Adrenal gland (tissue), 12 donors: ENCODE data around the gene PTCRA. TPM values are rescaled to one million over a fixed set of nuclear protein-coding genes. Genes with fewer than 3 reads are reported as not detected.

Experiments
- DNase-seq, 7 donors: peaks; one replicate each; pipeline ENCODE4 v3.0.0-alpha.2; 2019 to 2020
- H3K27ac ChIP-seq, 5 donors: fragments of 200-600 bp; sonication (generic) in 4 of 5; 1 replicate in 3 of 5; 2 replicates in 2 of 5; pipeline versions ENCODE4 v1.5.1 to v1.8.0; 2016 to 2020; ENCODE audit warnings: mild to moderate bottlenecking in 1 of 5
- H3K27me3 ChIP-seq: fragments of 200-600 bp; 2 replicates; pipeline ENCODE4 v1.8.0; 2021
- H3K36me3 ChIP-seq, 2 donors: fragments of 200-600 bp; replicated peaks in 1 of 2; 1 replicate in 1 of 2; 2 replicates in 1 of 2; pipeline versions ENCODE4 v1.5.1 to v1.8.0; 2018 to 2022
- H3K4me1 ChIP-seq, 2 donors: fragments of 200-600 bp; replicated peaks in 1 of 2; 1 replicate in 1 of 2; 2 replicates in 1 of 2; pipeline versions ENCODE4 v1.5.1 to v1.8.0; 2018 to 2021
- H3K4me3 ChIP-seq, 4 donors: fragments of 200-600 bp; sonication (generic) in 3 of 4; one replicate each; pipeline ENCODE4 v1.5.1; 2016 to 2018
- H3K9me3 ChIP-seq, 3 donors: fragments of 200-600 bp; sonication (generic) in 1 of 3; replicated peaks in 1 of 3; 1 replicate in 2 of 3; 2 replicates in 1 of 3; pipeline versions ENCODE4 v1.5.1 to v1.8.0; 2016 to 2021
- CTCF ChIP-seq, 6 experiments: fragments of 450-650 bp in 4 of 6; fragments of 200-600 bp in 2 of 6; sonication (generic) in 1 of 6; IDR thresholded peaks; 1 replicate in 5 of 6; 2 replicates in 1 of 6; pipeline versions ENCODE4 v1.5.1 to v1.8.0; 2016 to 2021; ENCODE audit warnings: antibody characterized with exemption in 6 of 6, mild to moderate bottlenecking in 2 of 6, moderate library complexity in 1 of 6
- POLR2A ChIP-seq, 2 donors: fragments of 450-650 bp; IDR thresholded peaks; one replicate each; pipeline ENCODE4 v1.6.1; 2017; ENCODE audit warnings: antibody characterized with exemption in 2 of 2, mild to moderate bottlenecking in 2 of 2, moderate library complexity in 1 of 2
- WGBS, 4 donors: extraction: QIAGEN DNeasy Blood & Tissue Kit in 2 of 4; methylation state at CpG; one replicate each; pipeline versions ENCODE4 v1.1.5 to v1.1.7; 2013 to 2017; 5-methylcytosine and 5-hydroxymethylcytosine counted together
- intact Hi-C, 2 donors: fragments of 100-400 bp; cut with DNase I; formaldehyde crosslinking; loops; one replicate each; pipeline versions ENCODE4 v1.14.1 to v1.15.0; 2022 to 2023
- polyA plus RNA-seq, 3 donors: library from polyadenylated mRNA; stranded (reverse); fragments of 200-250 nt in 2 of 3; fragments of 350-450 nt in 1 of 3; fragmentation: Illumina TruSeq in 1 of 3; extraction: RNeasy Lipid Tissue Mini Kit (QIAGEN cat#74804) in 1 of 3; gene quantifications; one replicate each; pipeline ENCODE4 v1.2.3, GENCODE V29; 2013 to 2014
- total RNA-seq, 9 donors: library from RNA; depleted of rRNA in 4 of 9; stranded (reverse); fragments of >200 nt in 4 of 9; fragments of 120-200 nt in 1 of 9; fragmentation: NEBNext Ultra II Directional in 1 of 9; extraction: Animal tissue kit (Norgen Biotek cat#: 25700) in 1 of 9; gene quantifications; one replicate each; pipeline versions ENCODE4 v1.1.0 to v1.2.4, GENCODE V29; 2013 to 2023
- donor health status: healthy with polysubstance abuse.
- donor health status: Bipolar disorder and iron deficiency.
- donor health status: DM: yes; HTN: yes; CAD: no.
- donor health status: DM: no; HTN: no; CAD: no.
- donor health status: DM: no; HTN: no; CAD: no.
- donor health status: DM: yes; HTN: yes; CAD: no.

The PTCRA gene
- total and polyA plus RNA-seq, 12 donors = 0.22 to 0.34 TPM; not detected in 10

- H3K27me3 ChIP-seq = no peaks in the 10 kb centered on the region
- WGBS, 4 donors = 46 to 100% (median 54%) methylated on average over 1 to 23 of the region's 23 CpGs
- no peaks in the 10 kb centered on the region for H3K9me3 ChIP-seq
- no peak for DNase-seq
- no peak for TF ChIP-seq POLR2A (IDR thresholded peaks at IDR 0.05)
- no peak for TF ChIP-seq CTCF (IDR thresholded peaks at IDR 0.05)
- peaks cover 8 to 16% of the 10 kb centered on the region in 2 donors for H3K4me1 ChIP-seq
- no peak overlapping the region for H3K27ac ChIP-seq
- no peak overlapping the region for H3K4me3 ChIP-seq
- intact Hi-C loops = no loop called here
- H3K36me3 ChIP-seq = no peaks in the 10 kb centered on the region
These were observed 9.5 kb downstream of the PTCRA start for GRCh38 chr6:42925248-42925857.

GRCh38 chr6:42928986-42929820, 13.3 kb downstream of the PTCRA start, which contains the start of gene CNPY3:
TSS of gene CNPY3 (plus strand) at chr6:42929480. CDS start at chr6:42929571, 91 bp downstream.
- peak in 2 of 6 experiments; percentile 12 to 16 for TF ChIP-seq CTCF (IDR thresholded peaks at IDR 0.05)
- TF ChIP-seq POLR2A (IDR thresholded peaks at IDR 0.05) = peak; percentile 56 to 66
- DNase-seq = peak; percentile 90 to 97 (median 95)
- Histone ChIP-seq H3K36me3 (peaks cover 0 to under 1% of the 10 kb centered on the region in 2 donors), H3K27ac (peak within 1 kb of the TSS; percentile 75 to 96 (median 89)), H3K4me1 (peaks cover 13 to 44% of the 10 kb centered on the region in 2 donors), H3K4me3 (peak within 1 kb of the TSS; percentile 20 to 79 (median 74)), H3K9me3 (no peaks in the 10 kb centered on the region), H3K27me3 (no peaks in the 10 kb centered on the region)
- intact Hi-C loops = no loop called here
- WGBS, 4 donors = 0% methylated on average over 11 to 63 of the region's 63 CpGs

- DNase-seq = peak in 5 of 7 donors; percentile 25 to 42 (median 33)
- Histone ChIP-seq H3K4me1 (peaks cover 13 to 44% of the 10 kb centered on the region in 2 donors), H3K27ac (peak overlapping the region; percentile 75 to 96 (median 89)), H3K27me3 (no peaks in the 10 kb centered on the region), H3K36me3 (peaks cover 0 to 8% of the 10 kb centered on the region in 2 donors), H3K4me3 (peak overlapping the region; percentile 20 to 79 (median 74)), H3K9me3 (no peaks in the 10 kb centered on the region)
- TF ChIP-seq CTCF (IDR thresholded peaks at IDR 0.05) (no peak), POLR2A (IDR thresholded peaks at IDR 0.05) (no peak)
- intact Hi-C loops = no loop called here
- WGBS, 4 donors = 2 to 3% (median 2%) methylated on average over 11 to 16 of the region's 16 CpGs
These were observed 14.0 kb downstream of the PTCRA start for GRCh38 chr6:42929821-42930360.

- Histone ChIP-seq H3K4me1 (peaks cover 13 to 44% of the 10 kb centered on the region in 2 donors), H3K27me3 (no peaks in the 10 kb centered on the region), H3K9me3 (no peaks in the 10 kb centered on the region), H3K36me3 (peaks cover 0 to 26% of the 10 kb centered on the region in 2 donors), H3K4me3 (no peak overlapping the region), H3K27ac (no peak overlapping the region)
- 77 to 92% (median 89%) methylated on average over 3 of the region's 3 CpGs for WGBS, 4 donors
- intact Hi-C loops = no loop called here
- TF ChIP-seq POLR2A (IDR thresholded peaks at IDR 0.05) (no peak), CTCF (IDR thresholded peaks at IDR 0.05) (no peak)
- DNase-seq = no peak
These were observed 16.6 kb downstream of the PTCRA start for GRCh38 chr6:42932412-42932811.
